ENCODE results near the gene C1orf53. TPM values are rescaled to one million over a fixed set of nuclear protein-coding genes. Genes with fewer than 3 reads are reported as not detected.

C1orf53 gene
- total RNA-seq, 6 donors from 2014 or later: 2.5 to 9.9 (median 7.2) TPM; not detected in 2

DNA sequence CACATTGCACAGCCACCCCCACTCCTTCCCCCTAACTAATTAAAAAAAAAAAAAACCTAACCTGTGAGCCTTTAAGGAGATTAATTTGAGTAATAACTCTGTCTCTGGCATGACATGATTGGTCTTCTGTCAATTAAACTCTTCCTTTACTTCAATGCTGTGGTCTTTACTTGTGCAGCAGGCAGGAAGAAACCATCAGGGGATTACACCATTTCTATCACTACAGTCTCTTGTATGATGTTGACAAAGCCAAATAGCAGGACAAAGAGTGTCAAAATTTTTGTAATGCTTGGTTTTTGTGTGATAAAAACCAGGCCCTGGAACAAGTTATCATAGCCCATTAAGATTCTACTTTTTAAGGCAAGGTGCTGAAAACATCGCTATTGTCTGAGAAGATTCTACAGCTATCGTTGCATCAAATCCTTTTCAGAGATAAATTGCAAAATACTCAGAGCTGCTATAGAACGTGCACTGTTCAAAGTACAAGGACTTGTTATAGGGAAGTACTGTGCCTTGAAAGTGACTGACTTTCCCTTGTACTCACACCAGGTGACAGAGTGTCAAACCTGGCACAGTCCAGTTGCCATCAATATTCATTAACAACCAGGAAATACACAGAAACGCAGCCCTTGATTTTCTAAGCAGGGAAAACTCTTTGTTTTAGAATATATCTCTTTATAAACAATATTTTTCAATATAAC, 52.4 kb downstream of the C1orf53 start:
- Histone ChIP-seq H3K36me3 (no peaks in the 10 kb centered on the region), H3K4me1 (peaks cover 0 to 12% (median 0%) of the 10 kb centered on the region in 4 donors), H3K27ac (no peak overlapping the region), H3K9me3 (no peaks in the 10 kb centered on the region), H3K27me3 (no peaks in the 10 kb centered on the region), H3K4me3 (no peak overlapping the region)
- DNase-seq (no peak), ATAC-seq (ENCODE audit: low FRiP score in 2 of 2) (no peak)
- 44 to 63% methylated on average over 4 of the region's 4 CpGs for WGBS, 2 donors
- TF ChIP-seq POLR2A (IDR thresholded peaks at IDR 0.05): no peak
- TF ChIP-seq, protein P1, sequence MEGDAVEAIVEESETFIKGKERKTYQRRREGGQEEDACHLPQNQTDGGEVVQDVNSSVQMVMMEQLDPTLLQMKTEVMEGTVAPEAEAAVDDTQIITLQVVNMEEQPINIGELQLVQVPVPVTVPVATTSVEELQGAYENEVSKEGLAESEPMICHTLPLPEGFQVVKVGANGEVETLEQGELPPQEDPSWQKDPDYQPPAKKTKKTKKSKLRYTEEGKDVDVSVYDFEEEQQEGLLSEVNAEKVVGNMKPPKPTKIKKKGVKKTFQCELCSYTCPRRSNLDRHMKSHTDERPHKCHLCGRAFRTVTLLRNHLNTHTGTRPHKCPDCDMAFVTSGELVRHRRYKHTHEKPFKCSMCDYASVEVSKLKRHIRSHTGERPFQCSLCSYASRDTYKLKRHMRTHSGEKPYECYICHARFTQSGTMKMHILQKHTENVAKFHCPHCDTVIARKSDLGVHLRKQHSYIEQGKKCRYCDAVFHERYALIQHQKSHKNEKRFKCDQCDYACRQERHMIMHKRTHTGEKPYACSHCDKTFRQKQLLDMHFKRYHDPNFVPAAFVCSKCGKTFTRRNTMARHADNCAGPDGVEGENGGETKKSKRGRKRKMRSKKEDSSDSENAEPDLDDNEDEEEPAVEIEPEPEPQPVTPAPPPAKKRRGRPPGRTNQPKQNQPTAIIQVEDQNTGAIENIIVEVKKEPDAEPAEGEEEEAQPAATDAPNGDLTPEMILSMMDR (IDR thresholded peaks at IDR 0.05): no peak
- TF ChIP-seq POLR2AphosphoS5 (IDR thresholded peaks at IDR 0.05): no peak
- no peak for TF ChIP-seq EP300 (IDR thresholded peaks at IDR 0.05)

DNA sequence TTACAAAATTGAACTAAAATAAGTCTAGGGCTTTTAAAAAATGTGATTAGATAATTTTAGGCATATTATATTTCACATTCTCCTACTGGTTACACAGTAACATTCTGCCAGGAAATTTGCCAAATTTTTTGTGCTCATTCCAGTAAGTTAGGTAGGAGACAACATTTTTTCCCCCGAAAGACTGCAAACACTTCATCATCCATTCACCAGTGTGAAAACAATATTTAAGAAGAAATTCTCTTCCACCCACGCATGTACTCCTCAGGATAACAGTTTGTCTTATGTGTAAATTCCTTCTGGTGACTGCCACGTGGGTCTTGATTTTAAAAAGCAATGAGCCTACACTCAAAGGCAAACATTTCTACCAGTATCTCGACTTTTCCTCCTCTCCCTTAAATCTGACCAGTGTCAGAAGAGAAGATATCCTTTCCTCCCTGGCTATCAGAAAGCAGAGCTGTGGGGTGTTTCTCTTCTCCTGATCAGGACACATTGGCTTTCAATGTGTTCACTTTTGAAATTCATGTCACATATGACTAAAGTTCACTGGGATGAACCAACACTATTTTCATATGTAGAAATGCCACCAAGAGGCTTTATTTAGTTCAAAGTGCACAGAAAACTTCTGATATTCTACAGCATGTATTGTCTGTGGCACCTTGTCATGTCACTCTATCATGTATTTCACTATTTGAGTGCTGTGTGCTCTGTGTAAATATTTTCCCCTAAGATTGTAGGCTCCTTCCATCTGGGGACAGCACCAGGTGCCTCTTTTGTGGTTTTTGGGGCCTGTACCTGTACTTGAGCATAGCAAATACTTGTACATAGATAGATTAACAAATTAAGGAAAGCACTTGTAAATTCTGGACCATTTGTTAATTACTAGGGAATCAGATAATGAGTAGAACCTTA, 53.3 kb downstream of the C1orf53 start:
- peak in 1 of 2 donors; percentile 27 for ATAC-seq (ENCODE audit: low FRiP score in 2 of 2)
- H3K36me3 ChIP-seq: no peaks in the 10 kb centered on the region
- 46 to 57% methylated on average over 4 of the region's 4 CpGs for WGBS, 2 donors
- no peaks in the 10 kb centered on the region for H3K27me3 ChIP-seq
- H3K4me1 ChIP-seq: peaks cover 0 to 12% (median 0%) of the 10 kb centered on the region in 4 donors
- TF ChIP-seq, protein P1 (IDR thresholded peaks at IDR 0.05): no peak
- TF ChIP-seq EP300 (IDR thresholded peaks at IDR 0.05) (no peak), POLR2AphosphoS5 (IDR thresholded peaks at IDR 0.05) (no peak), POLR2A (IDR thresholded peaks at IDR 0.05) (no peak)
- no peak for DNase-seq
- H3K9me3 ChIP-seq: no peaks in the 10 kb centered on the region
- H3K27ac ChIP-seq: no peak overlapping the region
- no peak overlapping the region for H3K4me3 ChIP-seq

Other genes with a start within 250 kb of the C1orf53 start
- 10 to 100 TPM; 14.9 to 39.1 (median 21.0) TPM for gene DENND1B, start 127.2 kb upstream of the C1orf53 start, total RNA-seq
- 1 to 10 TPM in 3 of 6 donors, under 1 TPM in 3; under 0.01 to 6.7 (median 1.5) TPM for gene LHX9, start 14.7 kb downstream of the C1orf53 start, total RNA-seq

All from upper lobe of left lung (tissue), 6 donors.